Uterus (tissue), 4 donors: ENCODE measurements around the gene PIEZO2. TPM values are rescaled to one million over a fixed set of nuclear protein-coding genes. Genes with fewer than 3 reads are reported as not detected.

Experiments used
- DNase-seq, 2 donors: peaks; one replicate each; pipeline ENCODE4 v3.0.0-alpha.2; 2019 to 2020
- H3K27ac ChIP-seq, 2 donors: fragments of 200-600 bp; sonication (generic); 1 replicate in 1 of 2; 2 replicates in 1 of 2; pipeline ENCODE4 v1.5.1; 2016 to 2018
- H3K27me3 ChIP-seq, 2 donors: fragments of 200-600 bp; sonication (generic); one replicate each; pipeline ENCODE4 v1.5.1; 2018 to 2019; ENCODE audit warnings: control low read depth in 1 of 2
- H3K36me3 ChIP-seq, 2 donors: fragments of 200-600 bp; sonication (generic); one replicate each; pipeline ENCODE4 v1.5.1; 2019; ENCODE audit warnings: control low read depth in 1 of 2
- H3K4me1 ChIP-seq, 2 donors: fragments of 200-600 bp; sonication (generic); one replicate each; pipeline ENCODE4 v1.5.1; 2018 to 2019; ENCODE audit warnings: control low read depth in 1 of 2
- H3K4me3 ChIP-seq, 2 donors: fragments of 200-600 bp; sonication (generic); 1 replicate in 1 of 2; 2 replicates in 1 of 2; pipeline ENCODE4 v1.5.1; 2018 to 2019; ENCODE audit warnings: mild to moderate bottlenecking in 1 of 2
- H3K9me3 ChIP-seq, 2 donors: fragments of 200-600 bp; sonication (generic); one replicate each; pipeline ENCODE4 v1.5.1; 2019; ENCODE audit warnings: control low read depth in 1 of 2
- CTCF ChIP-seq, 4 experiments: fragments of 200-600 bp in 2 of 4; fragments of 450-650 bp in 2 of 4; sonication (generic) in 2 of 4; IDR thresholded peaks; one replicate each; pipeline ENCODE4 v1.5.1; 2016 to 2019; ENCODE audit warnings: antibody characterized with exemption in 4 of 4, mild to moderate bottlenecking in 2 of 4, moderate library complexity in 1 of 4
- POLR2A ChIP-seq, 2 donors: fragments of 450-650 bp; IDR thresholded peaks; one replicate each; pipeline ENCODE4 v1.6.1; 2016; ENCODE audit warnings: antibody characterized with exemption in 2 of 2, mild to moderate bottlenecking in 1 of 2, moderate library complexity in 1 of 2
- intact Hi-C: fragments of 100-400 bp; cut with DNase I; formaldehyde crosslinking; loops from one replicate; pipeline ENCODE4 v1.15.1; 2023; ENCODE audit warnings: low total_unique reads
- total RNA-seq, 4 donors: library from RNA; depleted of rRNA in 3 of 4; stranded (reverse); fragments of >200 nt in 3 of 4; gene quantifications; one replicate each; pipeline versions ENCODE4 v1.1.0 to v1.2.4, GENCODE V29; 2014 to 2023
- donor health status: DM: yes; HTN: yes; CAD: no.

PIEZO2 gene
- total RNA-seq, 4 donors from 2014 or later = 1.8 to 42.8 (median 5.6) TPM

GRCh38 chr18:11119959-11120587 lies 29.3 kb downstream of the PIEZO2 start:
- H3K36me3 ChIP-seq = no peaks in the 10 kb centered on the region
- no peak overlapping the region for H3K27ac ChIP-seq
- no peaks in the 10 kb centered on the region for H3K4me1 ChIP-seq
- TF ChIP-seq CTCF (IDR thresholded peaks at IDR 0.05) (no peak), POLR2A (IDR thresholded peaks at IDR 0.05) (no peak)
- H3K27me3 ChIP-seq = no peaks in the 10 kb centered on the region
- intact Hi-C loops = no loop called here
- no peak overlapping the region for H3K4me3 ChIP-seq
- no peak for DNase-seq
- H3K9me3 ChIP-seq = no peaks in the 10 kb centered on the region

- no peak for TF ChIP-seq CTCF (IDR thresholded peaks at IDR 0.05)
- TF ChIP-seq POLR2A (IDR thresholded peaks at IDR 0.05) = no peak
- Histone ChIP-seq H3K36me3 (no peaks in the 10 kb centered on the region), H3K27me3 (no peaks in the 10 kb centered on the region), H3K9me3 (no peaks in the 10 kb centered on the region), H3K4me3 (no peak overlapping the region), H3K27ac (no peak overlapping the region), H3K4me1 (no peaks in the 10 kb centered on the region)
- no peak for DNase-seq
- intact Hi-C loops = no loop called here
These were observed 29.8 kb downstream of the PIEZO2 start for GRCh38 chr18:11119550-11119949.

- Histone ChIP-seq H3K27me3 (no peaks in the 10 kb centered on the region), H3K4me3 (no peak overlapping the region), H3K4me1 (no peaks in the 10 kb centered on the region), H3K27ac (no peak overlapping the region), H3K36me3 (no peaks in the 10 kb centered on the region), H3K9me3 (no peaks in the 10 kb centered on the region)
- TF ChIP-seq CTCF (IDR thresholded peaks at IDR 0.05) (no peak), POLR2A (IDR thresholded peaks at IDR 0.05) (no peak)
- DNase-seq = no peak
- intact Hi-C loops = no loop called here
These were observed 31.2 kb downstream of the PIEZO2 start for GRCh38 chr18:11118051-11118766.

- no peak overlapping the region for H3K4me3 ChIP-seq
- no peaks in the 10 kb centered on the region for H3K9me3 ChIP-seq
- no peaks in the 10 kb centered on the region for H3K27me3 ChIP-seq
- no peak for TF ChIP-seq POLR2A (IDR thresholded peaks at IDR 0.05)
- no peak for TF ChIP-seq CTCF (IDR thresholded peaks at IDR 0.05)
- intact Hi-C loops = no loop called here
- DNase-seq = no peak
- H3K36me3 ChIP-seq = no peaks in the 10 kb centered on the region
- H3K4me1 ChIP-seq = no peaks in the 10 kb centered on the region
- H3K27ac ChIP-seq = no peak overlapping the region
These were observed 34.1 kb downstream of the PIEZO2 start for GRCh38 chr18:11115276-11115675.

- Histone ChIP-seq H3K4me3 (no peak overlapping the region), H3K27ac (no peak overlapping the region), H3K27me3 (no peaks in the 10 kb centered on the region), H3K36me3 (no peaks in the 10 kb centered on the region), H3K4me1 (no peaks in the 10 kb centered on the region), H3K9me3 (no peaks in the 10 kb centered on the region)
- intact Hi-C loops = no loop called here
- no peak for TF ChIP-seq POLR2A (IDR thresholded peaks at IDR 0.05)
- TF ChIP-seq CTCF (IDR thresholded peaks at IDR 0.05) = no peak
- no peak for DNase-seq
These were observed 34.7 kb downstream of the PIEZO2 start for GRCh38 chr18:11114653-11115052.
